WI38 (cell line): ENCODE data around the gene ARHGAP31.
"Not testable (repeated sequence)": the region's sequence is repeated elsewhere in the genome, so short reads cannot be mapped to it uniquely, and the experiment has no call there.

Experiments used
- H3K4me3 ChIP-seq: 2 replicates; pipeline ENCODE4 v1.5.1; 2011; ENCODE audit warnings: low read depth, mild to moderate bottlenecking, control low read depth, low read length
- TF ChIP-seq, protein P1 (sequence below): IDR thresholded peaks from 2 replicates; pipeline ENCODE4 v1.5.1; 2012; ENCODE audit warnings: low read depth, mild to moderate bottlenecking, control low read depth, low read length

ARHGAP31 gene

DNA sequence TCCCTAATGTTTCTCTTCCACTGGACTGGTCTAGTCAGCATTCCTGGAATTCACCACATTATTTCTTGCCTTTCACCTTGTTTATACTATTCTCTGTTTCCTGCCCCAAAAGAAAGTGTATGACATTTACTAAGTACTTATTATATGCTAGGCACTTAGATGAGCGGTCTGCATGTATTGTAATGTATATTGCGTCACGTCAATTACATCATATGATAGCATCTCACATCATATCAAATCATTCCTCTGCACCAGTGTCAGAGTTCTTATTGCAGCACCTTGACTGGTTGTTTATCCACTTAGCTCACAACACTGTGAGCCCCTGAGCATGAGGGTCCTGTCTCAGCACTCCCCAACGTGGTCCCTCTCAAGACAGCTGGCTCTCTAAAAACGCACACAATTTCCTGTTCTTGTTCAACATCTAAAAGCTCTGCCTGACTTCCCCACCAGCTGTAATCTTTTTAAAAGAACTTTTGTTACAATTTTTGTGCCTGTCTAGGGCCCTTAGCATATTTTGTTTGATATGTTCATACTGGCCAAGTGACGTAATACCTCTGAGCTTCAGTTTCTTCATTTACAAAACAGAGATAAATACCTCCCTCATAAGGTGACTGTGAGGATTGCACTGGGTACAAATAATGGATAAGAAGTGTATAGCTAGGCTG lies 58.8 kb downstream of the ARHGAP31 start:
- H3K4me3 ChIP-seq: no peak overlapping the region
- TF ChIP-seq, protein P1, sequence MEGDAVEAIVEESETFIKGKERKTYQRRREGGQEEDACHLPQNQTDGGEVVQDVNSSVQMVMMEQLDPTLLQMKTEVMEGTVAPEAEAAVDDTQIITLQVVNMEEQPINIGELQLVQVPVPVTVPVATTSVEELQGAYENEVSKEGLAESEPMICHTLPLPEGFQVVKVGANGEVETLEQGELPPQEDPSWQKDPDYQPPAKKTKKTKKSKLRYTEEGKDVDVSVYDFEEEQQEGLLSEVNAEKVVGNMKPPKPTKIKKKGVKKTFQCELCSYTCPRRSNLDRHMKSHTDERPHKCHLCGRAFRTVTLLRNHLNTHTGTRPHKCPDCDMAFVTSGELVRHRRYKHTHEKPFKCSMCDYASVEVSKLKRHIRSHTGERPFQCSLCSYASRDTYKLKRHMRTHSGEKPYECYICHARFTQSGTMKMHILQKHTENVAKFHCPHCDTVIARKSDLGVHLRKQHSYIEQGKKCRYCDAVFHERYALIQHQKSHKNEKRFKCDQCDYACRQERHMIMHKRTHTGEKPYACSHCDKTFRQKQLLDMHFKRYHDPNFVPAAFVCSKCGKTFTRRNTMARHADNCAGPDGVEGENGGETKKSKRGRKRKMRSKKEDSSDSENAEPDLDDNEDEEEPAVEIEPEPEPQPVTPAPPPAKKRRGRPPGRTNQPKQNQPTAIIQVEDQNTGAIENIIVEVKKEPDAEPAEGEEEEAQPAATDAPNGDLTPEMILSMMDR: peak; percentile 26; the same call in 1 of the 2 replicates

DNA sequence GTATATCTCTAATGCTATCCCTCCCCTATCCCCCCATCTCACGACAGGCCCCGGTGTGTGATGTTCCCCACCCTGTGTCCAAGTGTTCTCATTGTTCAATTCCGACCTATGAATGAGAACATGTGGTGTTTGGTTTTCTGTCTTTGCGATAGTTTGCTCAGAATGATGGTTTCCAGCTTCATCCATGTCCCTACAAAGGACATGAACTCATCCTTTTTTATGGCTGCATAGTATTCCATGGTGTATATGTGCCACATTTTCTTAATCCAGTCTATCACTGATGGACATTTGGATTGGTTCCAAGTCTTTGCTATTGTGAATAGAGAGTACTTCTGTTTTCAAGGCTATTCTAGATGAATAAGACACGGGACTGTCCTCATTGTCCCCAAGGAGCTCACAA lies 61.4 kb downstream of the ARHGAP31 start:
- not testable (repeated sequence) for H3K4me3 ChIP-seq

DNA sequence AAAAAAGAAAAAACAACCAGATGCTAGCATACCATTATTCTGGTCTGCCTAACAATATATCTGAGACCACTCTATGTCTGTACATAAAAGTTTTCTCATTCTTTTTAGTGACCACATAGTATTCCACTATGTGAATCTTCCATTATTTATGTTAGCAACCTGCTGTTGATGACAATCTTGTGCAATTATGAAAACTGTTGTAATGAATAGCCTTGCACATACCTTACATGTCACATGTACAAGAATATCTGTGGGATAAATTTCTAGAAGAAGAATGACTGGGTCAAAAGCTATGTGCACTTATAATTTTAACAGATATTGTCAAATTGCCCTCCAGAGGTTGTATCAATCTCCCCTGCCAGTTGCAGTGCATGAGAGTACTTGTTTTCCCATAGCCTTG lies 62.5 kb downstream of the ARHGAP31 start:
- TF ChIP-seq, protein P1: no peak
- no peak overlapping the region for H3K4me3 ChIP-seq

DNA sequence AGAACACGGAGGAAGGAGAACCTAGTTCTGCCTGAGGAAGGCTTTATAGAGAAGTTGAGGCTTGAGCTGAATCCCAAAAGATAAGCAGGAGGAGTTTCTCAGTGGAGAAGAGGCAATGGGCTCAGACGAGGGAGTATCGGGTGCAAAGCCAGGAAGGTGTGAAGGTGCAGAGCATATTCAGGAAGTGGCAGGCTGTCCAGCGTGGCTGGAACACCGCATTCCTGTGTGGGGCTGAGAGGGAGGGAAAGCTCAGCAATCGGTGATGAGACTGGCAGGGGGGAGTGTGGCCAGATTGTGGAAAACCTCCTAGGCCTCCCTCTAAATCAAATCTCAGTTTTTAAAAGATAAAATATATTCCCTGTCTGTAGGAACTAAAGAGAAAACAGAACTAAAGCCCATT lies 63.0 kb downstream of the ARHGAP31 start:
- H3K4me3 ChIP-seq: no peak overlapping the region
- TF ChIP-seq, protein P1: no peak

DNA sequence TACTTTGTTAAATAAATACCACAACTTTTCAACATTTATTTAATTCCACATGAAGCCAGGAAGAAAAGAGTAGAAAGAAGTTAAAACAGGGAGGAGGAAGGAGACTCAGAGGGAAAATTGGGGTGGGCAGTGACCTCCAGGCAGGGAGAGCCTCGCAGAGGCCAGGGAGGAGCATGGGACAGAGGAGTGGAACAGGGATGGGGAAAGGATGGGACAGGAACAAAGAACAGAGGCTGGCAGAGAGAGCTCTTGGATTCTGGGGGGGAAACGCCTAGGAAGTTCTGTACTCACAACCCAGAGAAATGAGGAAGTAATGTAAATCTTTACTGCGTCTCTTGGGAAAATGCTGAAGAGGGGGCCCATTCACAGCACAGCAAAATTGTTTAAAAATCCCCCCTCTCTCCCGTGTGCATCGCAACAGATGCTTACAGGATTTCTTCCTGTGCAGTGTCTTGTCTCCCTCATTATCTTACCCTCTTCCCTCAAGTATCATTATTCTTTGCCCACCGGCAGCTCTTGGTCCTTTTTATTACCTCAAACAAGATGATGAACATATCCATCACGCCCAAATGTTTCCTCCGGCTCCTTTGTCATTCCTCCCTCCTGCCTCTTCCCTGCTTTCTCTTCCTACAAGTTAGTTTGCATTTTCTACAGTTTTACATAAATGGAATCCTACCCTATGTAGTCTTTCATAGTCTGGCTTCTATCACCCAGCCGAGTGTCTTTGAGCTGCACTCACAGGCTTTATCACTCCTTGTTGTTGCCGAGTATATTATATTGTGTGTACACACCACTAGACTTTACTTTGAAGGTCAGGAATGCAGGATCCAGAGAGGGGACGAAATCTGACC lies 65.5 kb downstream of the ARHGAP31 start:
- no peak overlapping the region for H3K4me3 ChIP-seq
- TF ChIP-seq, protein P1: no peak

DNA sequence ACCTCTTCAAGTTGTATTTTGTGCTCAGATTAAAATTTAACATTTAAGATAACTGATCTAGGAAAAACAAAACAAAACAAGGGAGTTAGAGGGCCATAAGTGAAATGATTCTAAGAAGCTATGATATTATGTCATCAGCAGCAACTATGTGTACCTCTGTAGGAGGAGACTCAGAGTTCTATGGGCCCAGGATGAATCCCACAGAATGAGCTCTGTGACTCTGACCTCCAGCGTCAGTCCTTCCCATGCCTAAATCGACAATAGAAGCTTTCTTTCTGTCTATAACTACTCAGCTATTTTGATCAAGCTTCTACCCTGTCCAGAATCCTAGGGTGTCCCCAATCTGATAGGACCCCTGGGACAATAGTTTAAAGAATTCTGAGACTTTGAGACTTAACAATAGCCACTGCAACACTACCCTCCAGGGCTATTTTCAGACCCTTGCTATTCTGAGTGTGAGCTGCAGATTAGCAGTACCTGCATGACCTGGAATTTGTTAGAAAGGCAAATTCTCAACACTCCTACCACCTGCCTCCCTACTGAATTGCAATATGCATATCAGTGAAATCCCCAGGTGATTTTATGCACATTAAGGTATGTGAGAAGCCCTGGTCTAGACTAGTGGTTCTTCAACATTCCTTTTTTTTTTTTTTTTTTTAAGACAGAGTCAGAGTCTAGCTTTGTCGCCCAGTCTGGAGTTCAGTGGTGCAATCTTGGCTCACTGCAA lies 66.7 kb downstream of the ARHGAP31 start:
- H3K4me3 ChIP-seq: no peak overlapping the region

DNA sequence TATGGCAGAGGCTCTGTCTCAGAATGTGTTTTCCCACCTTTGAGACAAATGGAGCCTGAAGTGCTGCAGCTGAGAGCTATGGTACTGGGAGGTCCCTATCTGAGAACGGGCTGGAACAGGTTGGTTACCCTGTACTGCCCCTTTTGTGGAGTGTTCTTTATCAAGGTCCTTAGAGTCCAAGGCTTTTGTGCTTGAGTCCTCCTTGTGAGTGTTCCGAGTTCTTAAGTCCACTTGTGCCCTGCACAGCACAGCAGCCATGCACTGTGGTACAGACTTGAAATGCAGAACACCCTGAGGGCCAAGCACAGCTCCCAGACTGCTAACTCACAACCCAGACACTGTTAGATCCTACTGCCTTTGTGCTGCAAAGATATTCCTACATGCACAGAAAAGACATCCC lies 67.8 kb downstream of the ARHGAP31 start:
- H3K4me3 ChIP-seq: no peak overlapping the region
- TF ChIP-seq, protein P1: no peak

More for the DNA sequence above, 66.7 kb downstream of the ARHGAP31 start:
- TF ChIP-seq, protein P1: no peak
